Mesodermal cell (in vitro differentiated cells): ENCODE results near the gene WFS1.

ENCODE experiments used
- H3K27ac ChIP-seq: 2 replicates; pipeline ENCODE4 v1.7.0; 2013; ENCODE audit warnings: mild to moderate bottlenecking, low read depth, low read length, moderate library complexity; ENCODE audit not compliant: severe bottlenecking
- H3K36me3 ChIP-seq: 2 replicates; pipeline ENCODE4 v1.7.1; 2013; ENCODE audit warnings: mild to moderate bottlenecking, low read length, moderate library complexity; ENCODE audit not compliant: control insufficient read depth, insufficient read depth
- H3K4me1 ChIP-seq: one replicate; pipeline ENCODE4 v1.7.1; 2013; ENCODE audit warnings: mild to moderate bottlenecking, low read length; ENCODE audit not compliant: insufficient read depth, control insufficient read depth, poor library complexity, severe bottlenecking
- H3K4me3 ChIP-seq: 2 replicates; pipeline ENCODE4 v1.7.0; 2013; ENCODE audit warnings: low read length, control low read depth, mild to moderate bottlenecking; ENCODE audit not compliant: insufficient read depth, poor library complexity, severe bottlenecking; ENCODE audit errors: extremely low read depth
- H3K9me3 ChIP-seq: 2 replicates; pipeline ENCODE4 v1.7.1; 2013; ENCODE audit warnings: mild to moderate bottlenecking, low read length, moderate library complexity; ENCODE audit not compliant: control insufficient read depth
- WGBS, 2 experiments: methylation state at CpG; one replicate each; pipeline ENCODE4 v1.1.5; 2013; ENCODE audit warnings: missing lambda C conversion rate in 2 of 2; ENCODE audit not compliant: insufficient coverage in 2 of 2; 5-methylcytosine and 5-hydroxymethylcytosine counted together

WFS1 gene

GRCh38 chr4:6327220-6327917, 57.7 kb downstream of the WFS1 start:
- no peak overlapping the region for H3K4me3 ChIP-seq
- peaks cover 3% of the 10 kb centered on the region for H3K4me1 ChIP-seq
- H3K36me3 ChIP-seq = no peaks in the 10 kb centered on the region
- WGBS, 2 experiments = 21 to 22% methylated on average over 18 to 21 of the region's 21 CpGs
- H3K9me3 ChIP-seq = no peaks in the 10 kb centered on the region
- no peak overlapping the region for H3K27ac ChIP-seq

- Histone ChIP-seq H3K4me3 (no peak overlapping the region), H3K9me3 (no peaks in the 10 kb centered on the region), H3K36me3 (no peaks in the 10 kb centered on the region), H3K4me1 (peaks cover 3% of the 10 kb centered on the region), H3K27ac (no peak overlapping the region)
- 85 to 87% methylated on average over 7 of the region's 8 CpGs for WGBS, 2 experiments
These were observed 58.9 kb downstream of the WFS1 start for GRCh38 chr4:6328526-6328925.

- H3K9me3 ChIP-seq = no peaks in the 10 kb centered on the region
- H3K4me3 ChIP-seq = no peak overlapping the region
- whole genome bisulfite sequencing, 2 experiments = 91 to 92% methylated on average over 25 to 26 of the region's 28 CpGs
- no peak overlapping the region for H3K27ac ChIP-seq
- H3K4me1 ChIP-seq = peaks cover 2% of the 10 kb centered on the region
- H3K36me3 ChIP-seq = no peaks in the 10 kb centered on the region
These were observed 60.1 kb downstream of the WFS1 start for GRCh38 chr4:6329478-6330383.

GRCh38 chr4:6330384-6330767, 60.7 kb downstream of the WFS1 start:
- Histone ChIP-seq H3K9me3 (no peaks in the 10 kb centered on the region), H3K36me3 (no peaks in the 10 kb centered on the region), H3K4me3 (no peak overlapping the region), H3K27ac (no peak overlapping the region), H3K4me1 (no peaks in the 10 kb centered on the region)
- 88 to 96% methylated on average over 7 of the region's 7 CpGs for WGBS, 2 experiments

- H3K4me3 ChIP-seq = no peak overlapping the region
- no peak overlapping the region for H3K27ac ChIP-seq
- H3K9me3 ChIP-seq = no peaks in the 10 kb centered on the region
- no peaks in the 10 kb centered on the region for H3K36me3 ChIP-seq
- H3K4me1 ChIP-seq = no peaks in the 10 kb centered on the region
- 75 to 83% methylated on average over 6 to 7 of the region's 8 CpGs for WGBS, 2 experiments
These were observed 61.4 kb downstream of the WFS1 start for GRCh38 chr4:6331018-6331417.

GRCh38 chr4:6331468-6331867, 61.8 kb downstream of the WFS1 start:
- Histone ChIP-seq H3K4me3 (no peak overlapping the region), H3K9me3 (no peaks in the 10 kb centered on the region), H3K4me1 (no peaks in the 10 kb centered on the region), H3K36me3 (no peaks in the 10 kb centered on the region), H3K27ac (no peak overlapping the region)
- 93 to 100% methylated on average over 3 to 4 of the region's 6 CpGs for whole genome bisulfite sequencing, 2 experiments

GRCh38 chr4:6332042-6332668, 62.5 kb downstream of the WFS1 start:
- 65 to 78% methylated on average over 11 to 14 of the region's 18 CpGs for WGBS, 2 experiments
- Histone ChIP-seq H3K9me3 (no peaks in the 10 kb centered on the region), H3K4me1 (no peaks in the 10 kb centered on the region), H3K27ac (no peak overlapping the region), H3K4me3 (no peak overlapping the region), H3K36me3 (no peaks in the 10 kb centered on the region)

GRCh38 chr4:6332669-6333050, 63.0 kb downstream of the WFS1 start:
- H3K4me3 ChIP-seq = no peak overlapping the region
- no peak overlapping the region for H3K27ac ChIP-seq
- no peaks in the 10 kb centered on the region for H3K9me3 ChIP-seq
- no peaks in the 10 kb centered on the region for H3K4me1 ChIP-seq
- 100% methylated on average over 1 of the region's 6 CpGs; no CpG with 5 or more reads in 1 of the 2 experiments for WGBS, 2 experiments
- H3K36me3 ChIP-seq = no peaks in the 10 kb centered on the region

- no peaks in the 10 kb centered on the region for H3K9me3 ChIP-seq
- no peak overlapping the region for H3K4me3 ChIP-seq
- no peaks in the 10 kb centered on the region for H3K36me3 ChIP-seq
- WGBS, 2 experiments = 83 to 87% methylated on average over 19 of the region's 19 CpGs
- H3K4me1 ChIP-seq = no peaks in the 10 kb centered on the region
- H3K27ac ChIP-seq = no peak overlapping the region
These were observed 63.9 kb downstream of the WFS1 start for GRCh38 chr4:6333301-6334202.
